ENCODE measurements around the gene THBS4.

DNA sequence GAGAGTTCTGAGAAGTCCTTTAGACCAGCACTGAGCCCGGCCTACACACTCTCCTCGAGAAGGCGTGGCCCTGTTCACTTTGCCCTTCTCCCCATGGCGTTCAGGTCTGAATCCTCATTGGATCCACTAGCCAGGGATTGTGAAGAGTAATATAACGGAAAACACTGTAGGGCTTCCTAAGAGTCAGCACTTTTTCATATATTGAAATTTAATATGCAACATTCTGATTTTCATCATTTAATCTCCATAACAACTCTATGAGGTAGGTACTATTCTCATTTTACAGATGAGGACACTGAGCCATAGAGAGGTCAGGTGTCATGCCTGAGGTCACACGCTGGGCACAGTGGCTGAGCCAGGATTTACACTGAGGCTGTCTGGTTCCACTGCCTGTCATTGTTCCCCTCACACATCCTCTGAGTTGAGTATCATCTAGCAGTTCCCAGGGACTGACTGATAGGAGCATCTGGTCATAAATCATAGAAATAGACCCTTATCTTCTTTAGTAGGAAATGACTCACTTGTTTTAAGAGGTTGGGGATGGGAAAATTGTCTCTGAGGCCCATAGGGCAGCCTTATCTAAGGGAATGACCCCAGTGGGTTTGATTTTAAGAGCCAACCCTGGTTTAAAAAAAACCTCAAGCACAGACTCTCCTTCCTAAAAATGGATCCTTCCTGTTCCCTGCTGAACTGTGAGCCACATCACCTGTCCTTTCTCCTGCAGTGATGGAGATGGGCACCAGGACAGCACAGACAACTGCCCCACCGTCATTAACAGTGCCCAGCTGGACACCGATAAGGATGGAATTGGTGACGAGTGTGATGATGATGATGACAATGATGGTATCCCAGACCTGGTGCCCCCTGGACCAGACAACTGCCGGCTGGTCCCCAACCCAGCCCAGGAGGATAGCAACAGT is 41.2 kb downstream of the THBS4 start:
- TF ChIP-seq POLR2AphosphoS5 (IDR thresholded peaks at IDR 0.05; ENCODE audit: low read depth, low read length): no peak
- no peak for TF ChIP-seq POLR2A (IDR thresholded peaks at IDR 0.05; ENCODE audit: low read depth, low read length)
- no peak for TF ChIP-seq TAF1 (IDR thresholded peaks at IDR 0.05; ENCODE audit: low read depth, low read length)
- no peak for TF ChIP-seq SPI1 (IDR thresholded peaks at IDR 0.05; ENCODE audit: low read depth, low read length)
- TF ChIP-seq PAX5 (IDR thresholded peaks at IDR 0.05; ENCODE audit: insufficient read depth, low read length, severe bottlenecking): no peak
- TF ChIP-seq POU2F2 (IDR thresholded peaks at IDR 0.05; ENCODE audit: low read depth, low read length): no peak
